ENCODE results near the gene CDC14A.
"Not testable (repeated sequence)": the region's sequence is repeated elsewhere in the genome, so short reads cannot be mapped to it uniquely, and the experiment has no call there.

CDC14A gene

DNA sequence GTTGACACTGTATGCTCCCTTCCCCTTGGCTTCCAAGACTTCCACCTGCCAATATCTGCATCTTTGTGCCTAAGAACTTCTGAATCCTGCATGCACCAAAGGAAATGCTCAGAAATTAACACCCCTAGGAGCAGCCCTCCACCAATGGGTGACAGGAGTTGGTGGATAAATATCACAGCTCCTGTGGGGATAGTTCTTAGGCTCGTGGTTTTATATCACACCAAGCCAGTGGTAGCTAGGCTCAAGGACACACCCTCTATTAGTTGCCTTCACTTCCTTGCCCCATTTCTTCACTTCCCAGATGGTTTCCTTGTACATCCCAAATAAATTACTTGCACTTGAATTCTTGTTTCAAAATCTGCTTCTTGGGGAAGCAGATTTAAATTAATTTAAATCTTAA, 16.9 kb upstream of the CDC14A start:
- DNase-seq, result no peak

DNA sequence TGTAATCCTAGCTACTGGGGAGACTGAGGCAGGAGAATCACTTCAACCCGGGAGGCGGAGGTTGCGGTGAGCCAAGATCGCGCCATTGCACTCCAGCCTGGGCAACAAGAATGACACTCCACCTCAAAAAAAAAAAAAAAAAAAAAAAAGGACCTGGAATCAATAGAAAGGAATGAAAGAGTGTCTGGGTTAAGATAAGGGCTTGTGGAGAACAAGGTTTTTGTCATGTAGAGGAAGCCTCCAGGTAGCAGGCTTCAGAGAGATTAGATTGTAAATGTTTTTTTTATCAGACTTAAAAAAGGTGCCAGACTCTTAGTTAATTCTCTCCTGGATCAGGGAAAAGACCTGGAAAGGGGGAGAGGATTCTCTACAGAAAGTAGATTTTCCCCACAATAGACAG, 14.4 kb upstream of the CDC14A start:
- not testable (repeated sequence) for DNase-seq

DNA sequence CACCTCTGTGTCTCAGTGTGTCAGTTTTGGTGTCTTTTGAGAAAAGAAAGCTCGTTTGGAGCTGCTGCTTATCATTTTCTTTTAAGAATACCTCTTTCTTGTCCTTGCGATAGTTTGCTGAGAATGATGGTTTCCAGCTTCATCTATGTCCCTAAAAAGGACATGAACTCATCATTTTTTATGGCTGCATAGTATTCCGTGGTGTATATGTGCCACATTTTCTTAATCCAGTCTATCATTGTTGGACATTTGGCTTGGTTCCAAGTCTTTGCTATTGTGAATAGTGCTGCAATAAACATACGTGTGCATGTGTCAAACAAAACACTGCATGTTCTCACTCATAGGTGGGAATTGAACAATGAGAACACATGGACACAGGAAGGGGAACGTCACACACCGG, 12.6 kb upstream of the CDC14A start:
- DNase-seq, result not testable (repeated sequence)

- DNase-seq, result no peak
Measured at GRCh38 chr1:100340494-100340893, 11.8 kb upstream of the CDC14A start.

DNA sequence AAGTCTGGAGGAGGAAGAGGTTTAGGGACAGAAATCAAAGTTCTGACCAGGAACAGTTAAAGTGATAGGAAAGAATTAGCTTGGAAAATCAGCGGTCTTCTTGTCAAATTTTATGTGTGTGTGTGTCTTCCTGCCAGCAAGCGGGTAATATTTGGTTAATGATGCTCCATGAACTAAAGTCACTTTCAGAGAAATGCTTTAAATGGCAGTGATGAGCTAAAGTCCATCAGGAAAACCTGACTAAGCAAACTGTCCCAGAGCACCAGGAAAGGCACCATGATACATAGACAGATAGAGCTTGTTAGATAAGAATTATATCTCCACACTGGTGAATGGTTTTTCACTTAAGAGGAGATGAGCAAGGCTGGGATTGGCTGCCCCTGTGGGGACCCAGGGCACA, 10.0 kb upstream of the CDC14A start:
- DNase-seq, result no peak

DNA sequence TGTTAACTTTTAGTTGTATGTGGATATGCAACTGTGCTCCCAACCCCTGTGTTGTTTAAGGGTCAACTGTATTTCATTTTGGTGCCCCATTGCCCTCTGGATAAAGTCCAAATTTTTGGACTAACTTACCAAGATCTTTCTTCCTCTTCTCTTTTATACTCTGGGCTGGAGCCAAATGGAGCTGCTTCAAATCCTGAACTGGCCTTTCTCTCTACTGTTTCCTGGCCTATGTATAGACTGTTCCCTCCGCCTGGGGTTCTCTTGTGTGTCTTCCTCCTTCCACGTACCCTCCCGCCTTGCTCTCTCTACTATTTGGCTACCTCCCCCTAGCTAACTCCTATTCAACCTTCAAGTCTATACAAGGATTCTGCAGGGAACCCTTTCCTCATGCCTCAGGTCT, 8.4 kb upstream of the CDC14A start:
- no peak for DNase-seq

- no peak for DNase-seq
Measured at GRCh38 chr1:100344774-100345173, 7.5 kb upstream of the CDC14A start.

DNA sequence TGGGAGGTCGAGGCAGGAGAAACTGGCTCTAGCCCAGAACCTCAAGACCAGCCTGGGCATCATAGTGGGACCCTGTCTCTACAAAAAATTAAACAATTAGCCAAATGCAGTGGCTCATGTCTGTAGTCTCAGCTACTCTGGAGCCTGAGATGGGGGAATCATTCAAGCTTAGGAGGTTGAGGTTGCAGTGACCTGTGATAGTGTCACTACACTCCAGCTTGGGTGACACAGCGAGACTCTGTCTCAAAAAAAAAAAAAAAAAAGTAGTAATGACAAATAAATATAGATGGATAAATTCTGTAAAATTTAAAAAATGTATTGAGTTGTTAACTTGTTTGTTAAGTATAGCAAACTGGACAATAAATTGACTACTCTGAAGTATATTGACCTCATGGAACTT, 5.9 kb upstream of the CDC14A start:
- no peak for DNase-seq

- no peak for DNase-seq
Measured at GRCh38 chr1:100347009-100347966, 5.0 kb upstream of the CDC14A start.

DNA sequence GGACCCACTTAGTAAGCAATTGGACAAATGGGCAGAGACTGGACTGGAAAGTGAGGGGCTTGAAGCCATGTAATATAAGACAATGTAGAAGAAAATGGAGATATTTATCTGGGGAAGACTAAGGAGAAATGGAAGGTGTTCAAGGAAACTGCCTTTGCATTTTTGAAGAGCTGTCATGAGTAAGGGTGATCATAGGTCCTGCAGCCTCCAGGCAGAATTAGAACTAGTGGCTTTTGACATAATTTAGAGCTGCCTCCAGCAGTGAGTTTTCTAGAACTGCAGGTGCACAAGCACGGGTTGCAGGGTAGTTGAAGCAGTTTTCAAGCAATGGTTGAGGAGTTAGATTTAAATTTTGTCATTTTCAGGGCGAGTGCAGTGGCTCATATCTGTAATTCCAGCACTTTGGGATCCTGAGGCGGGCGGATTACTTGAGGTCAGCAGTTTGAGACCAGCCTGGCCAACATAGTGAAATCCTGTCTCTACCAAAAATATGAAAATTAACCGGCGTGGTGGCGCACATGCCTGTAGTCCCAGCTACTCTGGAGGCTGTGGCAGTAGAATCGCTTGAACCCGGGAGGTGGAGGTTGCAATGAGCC, 3.7 kb upstream of the CDC14A start:
- no peak for DNase-seq

DNA sequence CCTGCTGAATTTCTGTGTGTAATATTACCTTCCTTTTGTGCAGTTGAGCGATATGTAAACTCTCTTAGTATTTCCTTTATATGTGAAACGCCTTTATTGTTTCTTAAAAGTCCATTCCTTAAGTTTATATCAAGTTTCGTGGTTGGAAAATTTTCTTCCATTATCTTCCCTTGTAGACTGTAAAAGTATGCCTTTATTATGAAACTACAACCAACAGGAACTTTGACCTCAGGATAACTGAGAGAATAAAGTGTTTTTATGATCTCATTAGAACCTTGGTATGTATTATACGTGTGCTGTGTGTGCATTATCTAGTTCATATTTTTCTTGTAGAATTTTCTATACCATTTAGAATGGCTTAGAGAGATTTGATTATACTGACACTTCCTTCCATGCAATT, 3.1 kb upstream of the CDC14A start:
- DNase-seq, result no peak

DNA sequence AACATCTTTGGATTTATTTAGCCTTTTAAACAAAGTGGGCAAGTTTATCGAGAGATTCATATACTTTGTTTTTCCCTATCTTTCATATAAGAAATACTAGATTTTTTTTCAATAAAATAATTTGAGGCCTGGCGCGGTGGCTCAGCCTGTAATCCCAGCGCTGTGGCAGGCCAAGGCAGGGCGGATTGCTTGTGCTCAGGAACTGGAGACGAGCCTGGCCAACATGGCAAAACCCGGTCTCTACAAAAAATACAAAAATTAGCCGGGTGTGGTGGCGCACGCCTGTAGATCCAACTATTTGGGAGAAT, 1.6 kb upstream of the CDC14A start:
- DNase-seq, result no peak

DNA sequence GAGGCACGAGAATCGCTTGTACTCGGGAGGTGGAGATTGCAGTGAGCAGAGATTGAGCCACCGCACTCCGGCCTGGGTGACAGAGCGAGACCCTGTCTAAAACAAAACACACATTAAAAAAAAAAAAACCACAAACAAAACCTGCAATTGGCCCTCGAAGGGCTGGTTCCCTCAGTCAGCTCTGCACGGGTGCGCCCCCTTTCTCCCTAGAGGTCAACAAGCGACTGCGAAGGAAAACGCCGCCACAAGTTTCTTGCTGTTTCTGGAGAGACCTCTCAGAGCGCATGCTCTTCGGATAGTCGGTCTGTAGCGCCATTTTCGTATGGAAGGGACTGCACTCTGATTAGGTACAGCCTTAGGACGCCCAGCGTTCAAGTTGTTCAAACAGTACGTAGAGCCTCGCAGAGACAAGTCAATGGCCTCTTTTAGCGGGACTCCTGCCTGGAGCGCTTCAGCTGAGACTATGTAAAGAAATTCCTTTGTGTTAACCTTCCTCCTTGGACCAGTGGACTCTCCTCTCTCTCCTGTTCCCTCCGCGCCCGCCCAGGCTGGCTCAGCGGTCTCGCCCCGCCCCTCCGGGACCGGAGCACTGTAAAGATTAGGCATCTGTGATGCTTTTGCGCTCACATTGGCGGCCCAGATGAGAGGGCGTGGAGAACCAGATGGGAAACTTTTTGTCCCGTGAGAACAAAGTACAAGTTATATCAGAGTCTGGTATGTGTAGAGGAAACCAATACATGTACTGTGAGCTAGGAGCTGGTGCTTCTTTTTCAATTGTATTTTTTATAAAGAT, 1.0 kb upstream of the CDC14A start:
- peak; percentile 90 for DNase-seq

- DNase-seq, result peak; percentile 56
Measured at GRCh38 chr1:100353071-100353801, 930 bp downstream of the CDC14A start.

- no peak for DNase-seq
Measured at GRCh38 chr1:100353988-100354387, 1.7 kb downstream of the CDC14A start.

DNA sequence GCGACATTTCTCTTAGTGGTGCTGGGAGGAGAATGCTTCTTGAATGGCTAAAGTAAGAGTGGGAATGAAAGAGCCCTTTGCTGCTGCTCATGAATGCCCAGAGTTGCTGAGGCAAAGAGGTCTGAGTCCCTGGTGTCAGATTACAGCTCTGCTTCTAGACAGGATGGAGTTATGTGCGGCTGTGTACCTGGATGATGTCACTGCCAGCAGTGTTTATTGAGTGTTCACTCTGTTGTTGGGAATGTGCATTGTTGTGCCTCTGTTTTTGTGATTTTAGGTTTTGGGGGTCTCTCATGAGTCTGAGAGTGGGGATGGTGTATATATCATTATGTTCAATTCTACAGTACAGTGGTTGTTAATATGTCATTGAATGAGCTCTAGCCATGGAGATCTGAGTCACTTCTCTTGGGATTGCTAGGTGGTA, 2.7 kb downstream of the CDC14A start:
- no peak for DNase-seq

- DNase-seq, result no peak
Measured at GRCh38 chr1:100358210-100358609, 5.9 kb downstream of the CDC14A start.

DNA sequence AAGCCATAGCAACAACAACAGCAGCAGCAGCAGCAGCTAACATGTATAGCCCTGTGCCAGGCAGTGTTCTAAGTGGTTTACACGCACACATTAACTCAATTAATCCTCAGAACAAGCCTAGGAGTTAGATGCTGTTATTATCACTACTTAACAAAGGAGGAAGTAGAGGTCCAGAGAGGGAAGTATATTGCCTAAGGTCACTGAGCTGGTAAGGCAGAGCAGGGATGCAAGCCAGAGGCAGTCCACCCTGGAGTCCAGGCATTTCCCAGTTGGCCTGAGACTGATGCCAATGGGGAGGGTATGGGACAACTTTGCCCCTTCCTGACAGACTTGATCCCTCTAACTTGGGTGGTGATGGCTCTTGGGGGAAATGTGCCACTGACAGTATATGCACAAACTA, 6.8 kb downstream of the CDC14A start:
- no peak for DNase-seq

GRCh38 chr1:100360790-100361510, 8.6 kb downstream of the CDC14A start:
- DNase-seq, result no peak

GRCh38 chr1:100361511-100362089, 9.3 kb downstream of the CDC14A start:
- DNase-seq, result no peak

DNA sequence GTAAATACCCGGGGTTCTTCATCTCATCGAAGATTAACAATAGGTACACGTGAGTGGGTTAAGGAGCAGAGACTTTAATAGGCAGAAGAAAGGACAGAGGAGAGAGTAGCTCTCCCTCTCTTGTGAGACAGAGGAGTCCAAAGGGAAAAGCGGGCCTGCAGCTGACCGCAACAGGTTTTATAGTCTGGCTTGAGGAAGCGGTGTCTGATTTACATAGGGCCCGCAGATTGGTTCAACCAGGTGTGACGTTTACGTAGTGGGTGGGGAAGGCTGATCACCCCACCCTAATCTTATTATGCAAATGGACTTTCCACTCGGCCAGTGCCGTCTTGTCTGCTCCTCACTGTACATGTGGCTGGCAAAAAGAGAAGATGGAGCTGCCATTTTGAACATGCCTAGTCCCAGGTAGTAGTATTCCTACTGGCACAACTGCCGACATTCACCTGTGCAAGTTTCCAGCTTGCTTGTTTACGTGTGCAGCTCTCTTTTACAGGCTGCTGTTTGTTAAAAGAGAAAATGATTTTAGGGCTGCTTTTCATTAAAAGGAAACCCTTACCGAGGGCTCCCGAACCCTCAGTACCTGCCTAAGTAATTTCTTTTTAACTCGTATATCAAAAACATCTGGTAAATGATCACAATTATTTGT, 10.6 kb downstream of the CDC14A start:
- no peak for DNase-seq
